Smooth muscle cell (in vitro differentiated cells): Measurements from ENCODE around the gene RUNX1. TPM values are rescaled to one million over a fixed set of nuclear protein-coding genes. Genes with fewer than 3 reads are reported as not detected.
A peak's percentile ranks its signal among the peaks of the same experiment; 100 is the strongest.

ENCODE experiments used
- DNase-seq: peaks from one replicate; lab custom pipeline; 2025; ENCODE audit not compliant: unreplicated experiment; lab: John Stamatoyannopoulos, UW
- H2AFZ ChIP-seq: fragments of 200-600 bp; sonication (generic); 2 replicates; pipeline ENCODE4 v1.6.0; 2016; ENCODE audit warnings: antibody characterized with exemption, low read depth, mild to moderate bottlenecking
- H3F3A ChIP-seq: fragments of 200-600 bp; sonication (generic); 2 replicates; pipeline ENCODE4 v1.6.0; 2017; ENCODE audit warnings: antibody characterized with exemption, low read depth
- H3K27ac ChIP-seq: fragments of 200-600 bp; sonication (generic); 2 replicates; pipeline ENCODE4 v1.5.1; 2016; ENCODE audit warnings: low read depth, mild to moderate bottlenecking
- H3K27me3 ChIP-seq: fragments of 200-600 bp; sonication (generic); 2 replicates; pipeline ENCODE4 v1.6.1; 2016; ENCODE audit warnings: low read depth, mild to moderate bottlenecking
- H3K36me3 ChIP-seq: fragments of 200-600 bp; sonication (generic); 2 replicates; pipeline ENCODE4 v1.5.1; 2016; ENCODE audit warnings: low read depth
- H3K4me1 ChIP-seq: fragments of 200-600 bp; sonication (generic); 2 replicates; pipeline ENCODE4 v1.5.1; 2016; ENCODE audit warnings: low read depth
- H3K4me2 ChIP-seq: fragments of 200-600 bp; sonication (generic); 2 replicates; pipeline ENCODE4 v1.6.0; 2016; ENCODE audit warnings: mild to moderate bottlenecking
- H3K4me3 ChIP-seq: fragments of 200-600 bp; sonication (generic); 2 replicates; pipeline ENCODE4 v1.5.1; 2016; ENCODE audit warnings: mild to moderate bottlenecking
- H3K79me2 ChIP-seq: fragments of 200-600 bp; sonication (generic); 2 replicates; pipeline ENCODE4 v1.6.0; 2016; ENCODE audit warnings: low read depth, mild to moderate bottlenecking
- H3K9ac ChIP-seq: fragments of 200-600 bp; sonication (generic); 2 replicates; pipeline ENCODE4 v1.6.0; 2016; ENCODE audit warnings: low read depth
- H3K9me3 ChIP-seq: fragments of 200-600 bp; sonication (generic); replicated peaks from 2 replicates; pipeline ENCODE4 v1.5.1; 2016; ENCODE audit warnings: low read depth
- H4K20me1 ChIP-seq: fragments of 200-600 bp; sonication (generic); 2 replicates; pipeline ENCODE4 v1.6.0; 2016; ENCODE audit warnings: low read depth
- CTCF ChIP-seq: fragments of 200-600 bp; sonication (generic); IDR thresholded peaks from 2 replicates; pipeline ENCODE4 v1.5.1; 2017; ENCODE audit warnings: borderline replicate concordance, mild to moderate bottlenecking, antibody characterized with exemption; ENCODE audit not compliant: insufficient read depth, poor library complexity, severe bottlenecking
- WGBS: methylation state at CpG from one replicate; pipeline ENCODE4 v1.1.7; 2016; ENCODE audit warnings: low lambda C conversion rate; 5-methylcytosine and 5-hydroxymethylcytosine counted together
- polyA plus RNA-seq: library from polyadenylated mRNA; unstranded; fragments of >200 nt; fragmentation: Nextera tagmentation; extraction: Ambion mirVana; gene quantifications from 2 replicates; pipeline ENCODE4 v1.2.1, GENCODE V29; 2016
- total RNA-seq: library from RNA; depleted of rRNA; stranded (reverse); fragments of >200 nt; gene quantifications from 2 replicates; pipeline ENCODE4 v1.2.3, GENCODE V29; 2014

Gene RUNX1
- total and polyA plus RNA-seq, 2 experiments from 2014 or later, result 33.4 to 97.6 TPM

GRCh38 chr21:35088319-35088771, 39.2 kb upstream of the RUNX1 start:
- no peak for DNase-seq
- H3K9me3 ChIP-seq, result no peaks in the 10 kb centered on the region

GRCh38 chr21:35086357-35086756, 37.3 kb upstream of the RUNX1 start:
- peak overlapping the region; percentile 89 for H3K27ac ChIP-seq
- no peak overlapping the region for H3K9ac ChIP-seq
- H2AFZ ChIP-seq, result peak overlapping the region; percentile 43
- H4K20me1 ChIP-seq, result no peaks in the 10 kb centered on the region
- TF ChIP-seq CTCF, result no peak
- H3F3A ChIP-seq, result peaks cover 6% of the 10 kb centered on the region
- no peaks in the 10 kb centered on the region for H3K27me3 ChIP-seq
- peak overlapping the region; percentile 24 for H3K4me2 ChIP-seq
- 44% methylated on average over 2 of the region's 2 CpGs for WGBS
- peaks cover 3% of the 10 kb centered on the region for H3K4me1 ChIP-seq
- no peaks in the 10 kb centered on the region for H3K79me2 ChIP-seq
- DNase-seq, result no peak
- H3K4me3 ChIP-seq, result no peak overlapping the region
- no peaks in the 10 kb centered on the region for H3K9me3 ChIP-seq
- H3K36me3 ChIP-seq, result no peaks in the 10 kb centered on the region

More at GRCh38 chr21:35088319-35088771, 39.2 kb upstream of the RUNX1 start:
- Histone ChIP-seq H3K79me2 (no peaks in the 10 kb centered on the region), H3F3A (peaks cover 6% of the 10 kb centered on the region), H3K27me3 (no peaks in the 10 kb centered on the region), H3K9ac (no peak overlapping the region), H3K4me2 (no peak overlapping the region), H3K36me3 (no peaks in the 10 kb centered on the region), H3K4me3 (no peak overlapping the region), H4K20me1 (no peaks in the 10 kb centered on the region), H3K27ac (no peak overlapping the region), H3K4me1 (peaks cover 3% of the 10 kb centered on the region), H2AFZ (no peak overlapping the region)
- no peak for TF ChIP-seq CTCF
- WGBS, result 90% methylated on average over 2 of the region's 2 CpGs

GRCh38 chr21:35084869-35085268, 35.8 kb upstream of the RUNX1 start:
- Histone ChIP-seq H3K9me3 (no peaks in the 10 kb centered on the region), H3K27me3 (no peaks in the 10 kb centered on the region), H3F3A (peaks cover 6% of the 10 kb centered on the region), H3K9ac (peak overlapping the region; percentile 35), H4K20me1 (no peaks in the 10 kb centered on the region), H3K4me3 (no peak overlapping the region), H3K27ac (peak overlapping the region; percentile 89), H3K36me3 (no peaks in the 10 kb centered on the region), H3K79me2 (no peaks in the 10 kb centered on the region), H2AFZ (peak overlapping the region; percentile 35), H3K4me2 (peak overlapping the region; percentile 58), H3K4me1 (peaks cover 3% of the 10 kb centered on the region)
- WGBS, result 17% methylated on average over 3 of the region's 3 CpGs
- no peak for DNase-seq
- no peak for TF ChIP-seq CTCF

- no peak for DNase-seq
- Histone ChIP-seq H3F3A (peaks cover 5% of the 10 kb centered on the region), H3K4me1 (peaks cover 3% of the 10 kb centered on the region), H3K27me3 (no peaks in the 10 kb centered on the region), H3K9ac (no peak overlapping the region), H3K4me3 (no peak overlapping the region), H3K79me2 (no peaks in the 10 kb centered on the region), H4K20me1 (no peaks in the 10 kb centered on the region), H3K27ac (no peak overlapping the region), H2AFZ (no peak overlapping the region), H3K4me2 (no peak overlapping the region), H3K9me3 (no peaks in the 10 kb centered on the region), H3K36me3 (no peaks in the 10 kb centered on the region)
- TF ChIP-seq CTCF, result no peak
- WGBS, result 90% methylated on average over 3 of the region's 3 CpGs
These were observed 34.1 kb upstream of the RUNX1 start for GRCh38 chr21:35083246-35083645.
